ENCODE results near the gene FGR. TPM values are rescaled to one million over a fixed set of nuclear protein-coding genes. Genes with fewer than 3 reads are reported as not detected.

FGR gene
- total RNA-seq, 1 donor from 2014 or later, result 28.6 TPM

DNA sequence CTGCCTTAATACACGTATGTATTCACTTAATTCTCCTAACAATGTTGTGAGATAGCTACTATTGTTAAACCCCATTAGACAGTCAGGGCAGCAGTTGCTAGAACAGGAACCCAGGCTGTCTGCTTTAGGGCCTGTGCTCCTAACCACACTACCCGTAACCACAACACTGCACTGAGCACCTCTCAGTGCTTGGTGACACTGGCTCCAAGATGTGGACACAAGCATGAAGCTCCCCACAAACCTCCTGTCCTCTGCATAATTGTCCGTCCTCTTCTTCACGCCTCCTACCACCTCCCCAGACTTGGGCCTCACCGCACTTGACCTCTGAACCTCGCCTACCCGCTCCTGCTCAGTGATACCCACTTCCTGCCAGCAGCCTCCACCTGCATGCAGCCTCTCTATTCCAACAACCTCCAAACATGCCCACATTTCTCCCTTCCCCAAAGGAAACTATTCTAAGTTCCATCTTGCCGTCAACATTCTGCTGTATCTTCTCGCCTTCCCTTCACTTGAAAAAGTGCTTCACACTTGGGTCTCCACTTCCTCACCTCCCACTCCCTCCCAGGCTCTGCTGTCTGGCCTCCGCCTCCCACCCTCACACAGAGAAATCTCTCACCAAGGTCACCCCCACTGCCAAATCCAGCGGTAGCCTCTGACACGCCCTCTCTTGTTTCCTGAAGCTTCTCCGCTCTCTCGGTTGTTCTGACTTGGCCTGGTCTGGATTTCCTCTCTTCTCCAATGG lies 16.5 kb downstream of the FGR start:
- Mint-ChIP-seq H3K4me3 (peak overlapping the region; percentile 8), H3K27ac (peak overlapping the region; percentile 77), H3K27me3 (no peaks in the 10 kb centered on the region), H3K36me3 (ENCODE audit: low read depth) (peaks cover 73% of the 10 kb centered on the region), H3K9me3 (no peaks in the 10 kb centered on the region), H3K4me1 (peaks cover 44% of the 10 kb centered on the region)
- ATAC-seq (ENCODE audit: low read depth) (peak; percentile 84), DNase-seq (no peak)
- TF ChIP-seq, protein P1, sequence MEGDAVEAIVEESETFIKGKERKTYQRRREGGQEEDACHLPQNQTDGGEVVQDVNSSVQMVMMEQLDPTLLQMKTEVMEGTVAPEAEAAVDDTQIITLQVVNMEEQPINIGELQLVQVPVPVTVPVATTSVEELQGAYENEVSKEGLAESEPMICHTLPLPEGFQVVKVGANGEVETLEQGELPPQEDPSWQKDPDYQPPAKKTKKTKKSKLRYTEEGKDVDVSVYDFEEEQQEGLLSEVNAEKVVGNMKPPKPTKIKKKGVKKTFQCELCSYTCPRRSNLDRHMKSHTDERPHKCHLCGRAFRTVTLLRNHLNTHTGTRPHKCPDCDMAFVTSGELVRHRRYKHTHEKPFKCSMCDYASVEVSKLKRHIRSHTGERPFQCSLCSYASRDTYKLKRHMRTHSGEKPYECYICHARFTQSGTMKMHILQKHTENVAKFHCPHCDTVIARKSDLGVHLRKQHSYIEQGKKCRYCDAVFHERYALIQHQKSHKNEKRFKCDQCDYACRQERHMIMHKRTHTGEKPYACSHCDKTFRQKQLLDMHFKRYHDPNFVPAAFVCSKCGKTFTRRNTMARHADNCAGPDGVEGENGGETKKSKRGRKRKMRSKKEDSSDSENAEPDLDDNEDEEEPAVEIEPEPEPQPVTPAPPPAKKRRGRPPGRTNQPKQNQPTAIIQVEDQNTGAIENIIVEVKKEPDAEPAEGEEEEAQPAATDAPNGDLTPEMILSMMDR (IDR thresholded peaks at IDR 0.05), result no peak
- ChIA-PET CTCF (interaction anchor here (1.9 to 2.0 kb wide), 2 partner anchors 44 to 215 kb away, joined by 5 to 9 read pairs; no protein-coding TSS in a partner anchor), POLR2A (interaction anchor here (0.6 to 2.1 kb wide), 8 partner anchors 9 to 126 kb away, joined by 3 to 8 read pairs (median 4); partner anchors contain the start of gene AHDC1)
- intact Hi-C loops (cut with micrococcal nuclease), result loop anchor here (1.0 kb wide), 1 partner anchor 9 kb away; no protein-coding TSS in a partner anchor

DNA sequence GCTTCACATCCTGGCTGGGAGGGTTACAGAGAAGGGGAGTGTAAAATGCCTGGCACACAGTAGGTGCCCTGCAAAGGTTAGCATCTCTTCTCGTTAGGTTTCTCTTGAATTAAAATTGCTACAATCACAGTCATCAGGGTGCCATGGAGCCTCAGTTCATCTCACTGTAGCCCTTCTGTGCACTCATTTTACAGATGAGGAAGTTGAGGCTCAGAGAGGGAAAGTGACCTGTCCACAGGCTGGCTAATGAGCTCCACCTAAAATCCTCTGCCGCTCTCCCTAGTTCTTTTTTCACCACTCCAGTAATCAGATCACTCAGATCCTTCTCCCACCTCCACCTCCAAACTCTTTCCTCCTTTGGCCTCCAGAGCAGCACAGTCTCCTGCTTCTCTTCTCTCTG lies 17.6 kb downstream of the FGR start:
- Mint-ChIP-seq H3K4me1 (peaks cover 44% of the 10 kb centered on the region), H3K4me3 (no peak overlapping the region), H3K27me3 (no peaks in the 10 kb centered on the region), H3K9me3 (no peaks in the 10 kb centered on the region), H3K27ac (peak overlapping the region; percentile 77), H3K36me3 (ENCODE audit: low read depth) (peaks cover 72% of the 10 kb centered on the region)
- no peak for ATAC-seq (ENCODE audit: low read depth)
- no peak for DNase-seq
- TF ChIP-seq, protein P1 (IDR thresholded peaks at IDR 0.05), result no peak
- intact Hi-C loops (cut with micrococcal nuclease), result no loop called here
- CTCF ChIA-PET, result interaction anchor here (1.0 to 1.9 kb wide), 2 partner anchors 8 to 45 kb away, joined by 3 to 9 read pairs; no protein-coding TSS in a partner anchor
- POLR2A ChIA-PET, result interaction anchor here (1.2 to 1.4 kb wide), 2 partner anchors 8 to 13 kb away, joined by 3 to 5 read pairs; partner anchors contain the start of gene AHDC1

DNA sequence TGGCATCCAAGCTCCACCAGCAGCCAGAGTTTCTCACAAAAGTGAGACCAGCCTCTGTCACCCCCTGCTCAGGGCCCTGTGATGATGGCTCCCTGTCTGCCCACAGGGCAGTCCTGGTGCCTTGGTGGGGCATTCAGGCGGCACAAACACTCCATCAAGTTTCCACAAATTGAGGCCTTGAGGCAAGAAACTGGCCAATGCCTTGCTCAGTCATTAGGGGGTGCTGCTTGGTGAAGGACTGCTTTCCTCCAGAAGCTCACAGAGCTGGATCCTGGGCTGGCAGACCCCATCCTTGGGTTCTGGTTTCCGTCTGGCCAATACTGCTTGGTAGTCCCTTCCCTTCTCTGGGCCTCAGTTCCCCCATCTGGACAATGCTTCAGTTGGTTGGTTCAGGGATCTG lies 18.5 kb downstream of the FGR start:
- no peak for DNase-seq
- Mint-ChIP-seq H3K4me3 (no peak overlapping the region), H3K27me3 (no peaks in the 10 kb centered on the region), H3K4me1 (peaks cover 38% of the 10 kb centered on the region), H3K27ac (peak overlapping the region; percentile 7), H3K9me3 (no peaks in the 10 kb centered on the region), H3K36me3 (ENCODE audit: low read depth) (peaks cover 79% of the 10 kb centered on the region)
- POLR2A ChIA-PET, result interaction anchor here (0.6 to 1.7 kb wide), 4 partner anchors 9 to 46 kb away, joined by 3 to 9 read pairs (median 6); no protein-coding TSS in a partner anchor
- intact Hi-C loops (cut with micrococcal nuclease), result no loop called here
- CTCF ChIA-PET, result interaction anchor here (0.7 to 1.3 kb wide), 4 partner anchors 8 to 46 kb away, joined by 3 to 5 read pairs (median 4); no protein-coding TSS in a partner anchor
- TF ChIP-seq, protein P1 (IDR thresholded peaks at IDR 0.05), result no peak
- no peak for ATAC-seq (ENCODE audit: low read depth)

DNA sequence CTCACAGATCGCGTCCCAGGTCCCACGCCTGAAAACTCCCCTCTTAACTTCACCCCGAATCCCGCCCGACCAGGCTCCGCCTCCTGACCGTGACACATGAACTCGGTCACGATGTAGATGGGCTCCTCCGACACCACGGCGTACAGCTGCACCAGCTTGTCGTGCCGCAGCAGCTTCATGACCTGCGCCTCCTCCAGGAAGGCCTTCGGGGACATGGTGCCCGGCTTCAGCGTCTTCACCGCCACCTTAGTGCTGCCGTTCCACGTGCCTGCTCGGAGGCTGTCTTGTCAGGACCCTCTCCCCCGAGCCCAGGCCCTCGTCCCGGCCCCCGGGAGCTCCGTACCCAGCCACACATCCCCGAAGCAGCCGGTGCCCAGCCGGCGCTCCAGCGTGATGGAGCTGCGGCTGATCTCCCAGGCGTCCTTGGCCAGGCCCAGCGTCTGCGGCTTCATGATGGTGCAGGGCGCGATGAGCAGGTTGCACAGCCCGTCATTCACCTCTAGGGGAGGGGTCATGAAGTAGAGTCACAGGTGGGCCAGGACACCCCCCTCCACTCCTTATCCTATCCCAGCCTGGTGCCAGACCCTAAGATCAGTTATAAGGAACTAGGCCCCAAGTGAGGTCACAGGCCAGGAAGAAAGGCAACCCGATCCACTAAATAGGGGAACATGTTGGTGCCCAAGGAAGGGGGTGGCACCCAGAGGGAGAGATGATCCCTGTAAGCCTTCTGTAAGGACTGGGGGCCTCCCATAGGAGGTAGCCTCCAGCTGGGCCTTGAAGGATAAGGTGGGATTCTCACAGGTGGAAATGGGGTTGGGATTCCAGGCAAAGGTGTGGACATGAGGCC lies 19.4 kb downstream of the FGR start:
- Mint-ChIP-seq H3K4me1 (peaks cover 32% of the 10 kb centered on the region), H3K27ac (no peak overlapping the region), H3K9me3 (no peaks in the 10 kb centered on the region), H3K36me3 (ENCODE audit: low read depth) (peaks cover 74% of the 10 kb centered on the region), H3K4me3 (no peak overlapping the region), H3K27me3 (no peaks in the 10 kb centered on the region)
- POLR2A ChIA-PET, result interaction anchor here (0.6 to 12.2 kb wide), 7 partner anchors 10 to 192 kb away, joined by 3 to 207 read pairs (median 6); no protein-coding TSS in a partner anchor
- TF ChIP-seq, protein P1 (IDR thresholded peaks at IDR 0.05), result no peak
- ATAC-seq (ENCODE audit: low read depth) (no peak), DNase-seq (no peak)
- intact Hi-C loops (cut with micrococcal nuclease), result no loop called here
- CTCF ChIA-PET, result interaction anchor here (1.1 to 1.7 kb wide), 4 partner anchors 8 to 59 kb away, joined by 3 to 4 read pairs (median 4); no protein-coding TSS in a partner anchor

Measured in activated B cell treated with CpG ODN at 0.5 μM for 24 hours (primary cell).